SK-N-SH (cell line): Measurements from ENCODE around the gene UBXN10. TPM values are rescaled to one million over a fixed set of nuclear protein-coding genes. Genes with fewer than 3 reads are reported as not detected.

ENCODE experiments used
- CTCF ChIA-PET: fragments of 300-600, 350-600 bp; formaldehyde crosslinking; extraction: SDS; loops from one replicate; lab custom pipeline; 2021; lab: Yijun Ruan, JAX
- POLR2A ChIA-PET: fragments of 350-600 bp; sonication (Branson Sonifier 250); formaldehyde crosslinking; extraction: SDS; loops from one replicate; lab custom pipeline; 2020; ENCODE audit warnings: antibody characterized with exemption, inconsistent platforms; lab: Yijun Ruan, JAX
- DNase-seq: peaks from one replicate; pipeline ENCODE4 v3.0.0; 2012
- H2AFZ ChIP-seq: fragments of 200-600 bp; sonication (generic); 2 replicates; pipeline ENCODE4 v1.8.1; 2016; ENCODE audit warnings: antibody characterized with exemption, mild to moderate bottlenecking, low read depth
- H3F3A ChIP-seq: fragments of 200-600 bp; sonication (generic); replicated peaks from 2 replicates; pipeline ENCODE3; 2016; ENCODE audit warnings: antibody characterized with exemption, mild to moderate bottlenecking; ENCODE audit not compliant: insufficient read depth
- H3K27ac ChIP-seq, 2 experiments: fragments of 200-500 bp in 1 of 2; fragments of 200-600 bp in 1 of 2; sonication (Bioruptor generic) in 1 of 2; sonication (generic), shearing (Covaris generic) in 1 of 2; 2 replicates each; pipeline versions ENCODE4 v1.5.1 to v1.6.1; 2014 to 2016; ENCODE audit warnings: low read depth in 2 of 2, inconsistent platforms in 1 of 2, low read length in 1 of 2, mild to moderate bottlenecking in 1 of 2, mixed read lengths in 1 of 2
- H3K27me3 ChIP-seq: fragments of 200-600 bp; sonication (generic), shearing (Covaris generic); 2 replicates; pipeline ENCODE4 v1.6.1; 2016; ENCODE audit warnings: mixed run types; ENCODE audit not compliant: insufficient read depth
- H3K36me3 ChIP-seq, 2 experiments: fragments of 200-500 bp in 1 of 2; fragments of 200-600 bp in 1 of 2; sonication (Bioruptor generic) in 1 of 2; sonication (generic) in 1 of 2; replicated peaks in 1 of 2; 2 replicates each; pipeline versions ENCODE3 to v1.5.1; 2014 to 2016; ENCODE audit warnings: low read length in 1 of 2, mild to moderate bottlenecking in 1 of 2; ENCODE audit not compliant: insufficient read depth in 2 of 2, control insufficient read depth in 1 of 2
- H3K4me1 ChIP-seq, 2 experiments: fragments of 200-500 bp in 1 of 2; fragments of 200-600 bp in 1 of 2; sonication (Bioruptor generic) in 1 of 2; sonication (generic), shearing (Covaris generic) in 1 of 2; 2 replicates each; pipeline versions ENCODE4 v1.5.1 to v1.6.1; 2014 to 2016; ENCODE audit warnings: low read depth in 1 of 2, low read length in 1 of 2, mixed run types in 1 of 2; ENCODE audit not compliant: insufficient read depth in 2 of 2, control insufficient read depth in 1 of 2
- H3K4me2 ChIP-seq: fragments of 200-600 bp; sonication (generic), shearing (Covaris generic); 2 replicates; pipeline ENCODE4 v1.6.1; 2017; ENCODE audit warnings: mixed run types
- H3K4me3 ChIP-seq, 2 experiments: fragments of 200-500 bp in 1 of 2; fragments of 200-600 bp in 1 of 2; sonication (Bioruptor generic) in 1 of 2; sonication (generic), shearing (Covaris generic) in 1 of 2; 2 replicates each; pipeline versions ENCODE4 v1.5.1 to v1.8.1; 2014 to 2016; ENCODE audit warnings: low read depth in 2 of 2, inconsistent platforms in 1 of 2, low read length in 1 of 2, mild to moderate bottlenecking in 1 of 2, mixed read lengths in 1 of 2, moderate library complexity in 1 of 2
- H3K79me2 ChIP-seq: fragments of 200-600 bp; sonication (generic); 2 replicates; pipeline ENCODE4 v1.8.1; 2017; ENCODE audit warnings: mild to moderate bottlenecking; ENCODE audit not compliant: insufficient read depth
- H3K9ac ChIP-seq: fragments of 200-600 bp; sonication (generic); 2 replicates; pipeline ENCODE4 v1.6.1; 2017; ENCODE audit warnings: mixed run types
- H3K9me2 ChIP-seq: fragments of 200-600 bp; sonication (generic); 2 replicates; pipeline ENCODE4 v1.6.1; 2017; ENCODE audit warnings: mixed run types
- H3K9me3 ChIP-seq: fragments of 200-600 bp; sonication (generic); 2 replicates; pipeline ENCODE4 v1.6.1; 2017; ENCODE audit warnings: mixed run types, mild to moderate bottlenecking, moderate library complexity
- H4K20me1 ChIP-seq: fragments of 200-600 bp; sonication (generic); 2 replicates; pipeline ENCODE4 v1.6.1; 2017; ENCODE audit warnings: mild to moderate bottlenecking, mixed run types; ENCODE audit not compliant: insufficient read depth
- EZH2phosphoT487 ChIP-seq: fragments of 200-600 bp; sonication (generic); IDR thresholded peaks from 2 replicates; pipeline ENCODE4 v1.6.1; 2017; ENCODE audit warnings: low read depth, mixed run types, mild to moderate bottlenecking, antibody characterized with exemption, moderate library complexity, borderline replicate concordance
- FOSL2 ChIP-seq: IDR thresholded peaks from 2 replicates; pipeline ENCODE4 v1.4.0; 2012; ENCODE audit warnings: low read depth, mild to moderate bottlenecking, moderate library complexity, borderline replicate concordance
- FOXJ3 ChIP-seq: sonication (generic); formaldehyde crosslinking; IDR thresholded peaks from 2 replicates; pipeline ENCODE4 v1.5.1; 2020; ENCODE audit warnings: mild to moderate bottlenecking, missing genetic modification reagents
- FOXM1 ChIP-seq: IDR thresholded peaks from 2 replicates; pipeline ENCODE4 v1.4.0; 2012; ENCODE audit warnings: low read depth, mild to moderate bottlenecking
- GATA2 ChIP-seq: sonication (generic); formaldehyde crosslinking; IDR thresholded peaks from 2 replicates; pipeline ENCODE4 v1.5.0; 2020; ENCODE audit warnings: mild to moderate bottlenecking, missing genetic modification reagents
- MEF2A ChIP-seq: IDR thresholded peaks from 2 replicates; pipeline ENCODE4 v1.4.0; 2012; ENCODE audit warnings: low read depth, borderline replicate concordance
- MXI1 ChIP-seq: IDR thresholded peaks from 2 replicates; pipeline ENCODE4 v1.6.1; 2012; ENCODE audit warnings: mild to moderate bottlenecking, low read depth, low read length, improper control_type of control experiment
- NRF1 ChIP-seq: IDR thresholded peaks from 2 replicates; pipeline ENCODE4 v1.6.1; 2012; ENCODE audit warnings: low read depth, mild to moderate bottlenecking, low read length
- RAD21 ChIP-seq: IDR thresholded peaks from 2 replicates; pipeline ENCODE4 v1.6.1; 2012; ENCODE audit warnings: mild to moderate bottlenecking, low read length
- RCOR1 ChIP-seq: fragments of 150-350 bp; IDR thresholded peaks from 2 replicates; pipeline ENCODE4 v1.6.1; 2017; ENCODE audit warnings: antibody characterized with exemption, low read length
- RXRA ChIP-seq: IDR thresholded peaks from 2 replicates; pipeline ENCODE4 v1.4.0; 2012; ENCODE audit warnings: low read depth, mild to moderate bottlenecking, borderline replicate concordance
- SIN3A ChIP-seq: IDR thresholded peaks from 2 replicates; pipeline ENCODE4 v1.6.1; 2012; ENCODE audit warnings: low read depth, mild to moderate bottlenecking, low read length, moderate library complexity, borderline replicate concordance
- SMC3 ChIP-seq: IDR thresholded peaks from 2 replicates; pipeline ENCODE4 v1.6.1; 2012; ENCODE audit warnings: low read depth, low read length, improper control_type of control experiment
- YY1 ChIP-seq: IDR thresholded peaks from 2 replicates; pipeline ENCODE4 v1.4.0; 2012; ENCODE audit warnings: low read depth, mild to moderate bottlenecking
- WGBS: methylation state at CpG from one replicate; pipeline ENCODE4 v1.1.6; 2017; ENCODE audit warnings: low lambda C conversion rate; 5-methylcytosine and 5-hydroxymethylcytosine counted together
- polyA plus RNA-seq, 3 experiments: library from polyadenylated mRNA; depleted of rRNA; stranded (reverse); fragments of >200 nt; gene quantifications; 2 replicates each; pipeline ENCODE4 v1.2.3, GENCODE V29; 2012
- TF ChIP-seq, protein P1 (sequence below): IDR thresholded peaks from 2 replicates; pipeline ENCODE4 v1.4.0; 2012; ENCODE audit warnings: low read depth, borderline replicate concordance
- TF ChIP-seq, protein P2 (sequence below): IDR thresholded peaks from 2 replicates; pipeline ENCODE4 v1.4.0; 2012; ENCODE audit warnings: low read depth
- TF ChIP-seq, protein P3 (sequence below): IDR thresholded peaks from 2 replicates; pipeline ENCODE4; 2012
- TF ChIP-seq, protein P4 (sequence below): IDR thresholded peaks from 2 replicates; pipeline ENCODE4 v1.4.0; 2012; ENCODE audit warnings: low read depth, borderline replicate concordance

Gene UBXN10
- polyA plus RNA-seq, 1 of the 3 experiments (the other 2 are of a cell fraction), result not detected

DNA sequence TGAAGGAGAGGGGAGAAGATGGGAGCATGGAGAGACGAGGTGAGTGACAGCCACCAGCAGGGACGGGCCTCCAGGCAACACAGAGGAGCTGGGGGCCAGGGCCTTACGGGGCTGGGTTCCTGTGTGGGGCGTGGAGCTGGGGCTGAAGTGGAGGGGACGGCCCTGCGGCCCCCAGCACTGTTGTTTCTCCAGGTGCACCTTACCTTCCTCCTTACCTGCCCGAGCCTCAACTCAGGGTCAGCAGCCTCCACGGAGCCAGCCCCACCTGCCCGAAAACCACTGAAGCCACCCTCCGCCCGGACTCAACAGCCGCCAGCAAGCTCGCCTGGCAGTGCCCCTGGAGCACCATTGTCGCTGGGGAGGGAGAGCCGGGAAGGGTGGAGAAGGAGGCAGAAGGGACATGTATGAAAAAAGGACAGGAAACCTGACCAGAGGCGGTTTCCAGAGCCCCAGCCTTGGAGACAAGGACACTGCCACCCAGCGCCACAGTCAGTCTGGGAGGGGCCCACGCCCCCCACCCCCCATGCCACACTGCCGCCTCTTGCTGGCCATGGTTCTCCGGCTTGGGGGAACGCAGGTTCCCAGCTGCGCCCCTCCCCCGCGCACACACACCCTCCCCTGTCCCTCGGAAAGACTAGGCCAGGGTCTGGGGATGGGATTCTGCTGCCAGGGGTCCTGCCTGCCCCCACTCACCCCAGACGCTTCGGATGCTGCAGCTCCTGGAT, 36.1 kb upstream of the UBXN10 start:
- Histone ChIP-seq H3F3A (no peaks in the 10 kb centered on the region), H3K9ac (no peak overlapping the region), H4K20me1 (no peaks in the 10 kb centered on the region), H3K27me3 (no peaks in the 10 kb centered on the region; the same call in 1 of the 2 replicates), H3K4me1 (peaks cover 0 to 5% of the 10 kb centered on the region in 2 experiments; a peak in 1 of 4 replicates), H3K9me2 (no peaks in the 10 kb centered on the region), H2AFZ (no peak overlapping the region), H3K36me3 (no peaks in the 10 kb centered on the region), H3K27ac (no peak overlapping the region), H3K79me2 (no peaks in the 10 kb centered on the region), H3K9me3 (no peaks in the 10 kb centered on the region), H3K4me3 (no peak overlapping the region), H3K4me2 (no peak overlapping the region)
- 80% methylated on average over 22 of the region's 27 CpGs for WGBS
- TF ChIP-seq EZH2phosphoT487 (no peak), MEF2A (no peak), MXI1 (no peak), RAD21 (no peak), GATA2 (CRISPR knock-in tag) (no peak), SIN3A (no peak), FOSL2 (no peak), RCOR1 (no peak), FOXJ3 (no peak), FOXM1 (no peak), SMC3 (no peak), RXRA (no peak)
- TF ChIP-seq, protein P1, sequence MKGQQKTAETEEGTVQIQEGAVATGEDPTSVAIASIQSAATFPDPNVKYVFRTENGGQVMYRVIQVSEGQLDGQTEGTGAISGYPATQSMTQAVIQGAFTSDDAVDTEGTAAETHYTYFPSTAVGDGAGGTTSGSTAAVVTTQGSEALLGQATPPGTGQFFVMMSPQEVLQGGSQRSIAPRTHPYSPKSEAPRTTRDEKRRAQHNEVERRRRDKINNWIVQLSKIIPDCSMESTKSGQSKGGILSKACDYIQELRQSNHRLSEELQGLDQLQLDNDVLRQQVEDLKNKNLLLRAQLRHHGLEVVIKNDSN, result no peak
- TF ChIP-seq, protein P2, sequence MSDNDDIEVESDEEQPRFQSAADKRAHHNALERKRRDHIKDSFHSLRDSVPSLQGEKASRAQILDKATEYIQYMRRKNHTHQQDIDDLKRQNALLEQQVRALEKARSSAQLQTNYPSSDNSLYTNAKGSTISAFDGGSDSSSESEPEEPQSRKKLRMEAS, result no peak
- DNase-seq, result no peak
- ChIA-PET POLR2A (no interaction called here), CTCF (interaction anchor here (8.5 to 17.8 kb wide), 2 partner anchors 175 to 234 kb away, joined by 103 to 243 read pairs; partner anchors contain the start of gene PLA2G2E)

DNA sequence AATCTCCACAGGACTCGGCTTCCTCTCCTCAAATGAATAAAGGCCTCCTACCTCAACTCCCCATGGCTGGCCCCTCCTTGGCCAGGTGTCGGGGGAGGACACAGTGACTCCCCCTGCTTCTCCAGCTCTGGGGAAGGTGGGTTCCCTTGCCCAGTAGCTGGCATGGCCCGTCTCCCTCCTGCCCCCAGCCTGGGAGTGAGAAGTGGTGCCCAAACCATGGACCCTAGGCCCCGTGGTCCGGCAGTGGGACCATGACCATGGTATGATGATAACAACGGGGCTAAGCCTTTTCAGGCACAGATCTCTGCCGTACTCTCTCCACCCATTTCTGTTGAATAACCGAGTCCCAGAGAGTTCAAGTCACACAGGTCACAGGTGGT, 35.6 kb upstream of the UBXN10 start:
- 90% methylated on average over 6 of the region's 8 CpGs for WGBS
- Histone ChIP-seq H3K9me3 (no peaks in the 10 kb centered on the region), H3K27ac (no peak overlapping the region), H3K4me2 (no peak overlapping the region), H3K36me3 (no peaks in the 10 kb centered on the region), H4K20me1 (no peaks in the 10 kb centered on the region), H3F3A (no peaks in the 10 kb centered on the region), H3K79me2 (no peaks in the 10 kb centered on the region), H3K4me3 (no peak overlapping the region), H3K4me1 (peaks cover 0 to 5% of the 10 kb centered on the region in 2 experiments; a peak in 1 of 4 replicates), H3K9me2 (no peaks in the 10 kb centered on the region), H3K9ac (no peak overlapping the region), H2AFZ (no peak overlapping the region), H3K27me3 (no peaks in the 10 kb centered on the region; the same call in 1 of the 2 replicates)
- no peak for DNase-seq
- TF ChIP-seq NRF1 (no peak), YY1 (no peak), SIN3A (no peak)
- TF ChIP-seq, protein P3, sequence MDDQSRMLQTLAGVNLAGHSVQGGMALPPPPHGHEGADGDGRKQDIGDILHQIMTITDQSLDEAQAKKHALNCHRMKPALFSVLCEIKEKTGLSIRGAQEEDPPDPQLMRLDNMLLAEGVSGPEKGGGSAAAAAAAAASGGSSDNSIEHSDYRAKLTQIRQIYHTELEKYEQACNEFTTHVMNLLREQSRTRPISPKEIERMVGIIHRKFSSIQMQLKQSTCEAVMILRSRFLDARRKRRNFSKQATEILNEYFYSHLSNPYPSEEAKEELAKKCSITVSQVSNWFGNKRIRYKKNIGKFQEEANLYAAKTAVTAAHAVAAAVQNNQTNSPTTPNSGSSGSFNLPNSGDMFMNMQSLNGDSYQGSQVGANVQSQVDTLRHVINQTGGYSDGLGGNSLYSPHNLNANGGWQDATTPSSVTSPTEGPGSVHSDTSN, result no peak
- TF ChIP-seq, protein P4, sequence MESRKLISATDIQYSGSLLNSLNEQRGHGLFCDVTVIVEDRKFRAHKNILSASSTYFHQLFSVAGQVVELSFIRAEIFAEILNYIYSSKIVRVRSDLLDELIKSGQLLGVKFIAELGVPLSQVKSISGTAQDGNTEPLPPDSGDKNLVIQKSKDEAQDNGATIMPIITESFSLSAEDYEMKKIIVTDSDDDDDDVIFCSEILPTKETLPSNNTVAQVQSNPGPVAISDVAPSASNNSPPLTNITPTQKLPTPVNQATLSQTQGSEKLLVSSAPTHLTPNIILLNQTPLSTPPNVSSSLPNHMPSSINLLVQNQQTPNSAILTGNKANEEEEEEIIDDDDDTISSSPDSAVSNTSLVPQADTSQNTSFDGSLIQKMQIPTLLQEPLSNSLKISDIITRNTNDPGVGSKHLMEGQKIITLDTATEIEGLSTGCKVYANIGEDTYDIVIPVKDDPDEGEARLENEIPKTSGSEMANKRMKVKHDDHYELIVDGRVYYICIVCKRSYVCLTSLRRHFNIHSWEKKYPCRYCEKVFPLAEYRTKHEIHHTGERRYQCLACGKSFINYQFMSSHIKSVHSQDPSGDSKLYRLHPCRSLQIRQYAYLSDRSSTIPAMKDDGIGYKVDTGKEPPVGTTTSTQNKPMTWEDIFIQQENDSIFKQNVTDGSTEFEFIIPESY, result no peak
- ChIA-PET CTCF (interaction anchor here (0.6 to 17.8 kb wide), 5 partner anchors 15 to 234 kb away, joined by 3 to 243 read pairs (median 75); partner anchors contain the start of gene PLA2G2E), POLR2A (no interaction called here)
